Endometrial microvascular endothelial cells (primary cell): Measurements from ENCODE around the gene CCDC13. TPM values are rescaled to one million over a fixed set of nuclear protein-coding genes. Genes with fewer than 3 reads are reported as not detected.

Experiments used
- in situ Hi-C: cut with HindIII; loops from 2 replicates; pipeline ENCODE4 v1.10.0; 2017; ENCODE audit warnings: low sequenced_read_pairs, low pct_unique_long_range_greater_than_20kb; ENCODE audit errors: inconsistent ontology term
- total RNA-seq: library from RNA; depleted of rRNA; stranded (reverse); fragments of >200 nt; gene quantifications from one replicate; pipeline ENCODE4 v1.2.3, GENCODE V29; 2015; ENCODE audit errors: inconsistent ontology term

The CCDC13 gene
- total RNA-seq, 1 donor from 2014 or later = not detected

- in situ Hi-C loops = no loop called here
Measured at GRCh38 chr3:42801784-42802183, 28.7 kb upstream of the CCDC13 start.

GRCh38 chr3:42801048-42801620, 28.1 kb upstream of the CCDC13 start:
- in situ Hi-C loops = no loop called here

- in situ Hi-C loops = no loop called here
Measured at GRCh38 chr3:42800251-42800650, 27.2 kb upstream of the CCDC13 start.

- in situ Hi-C loops = no loop called here
Measured at GRCh38 chr3:42799376-42799775, 26.3 kb upstream of the CCDC13 start.

DNA sequence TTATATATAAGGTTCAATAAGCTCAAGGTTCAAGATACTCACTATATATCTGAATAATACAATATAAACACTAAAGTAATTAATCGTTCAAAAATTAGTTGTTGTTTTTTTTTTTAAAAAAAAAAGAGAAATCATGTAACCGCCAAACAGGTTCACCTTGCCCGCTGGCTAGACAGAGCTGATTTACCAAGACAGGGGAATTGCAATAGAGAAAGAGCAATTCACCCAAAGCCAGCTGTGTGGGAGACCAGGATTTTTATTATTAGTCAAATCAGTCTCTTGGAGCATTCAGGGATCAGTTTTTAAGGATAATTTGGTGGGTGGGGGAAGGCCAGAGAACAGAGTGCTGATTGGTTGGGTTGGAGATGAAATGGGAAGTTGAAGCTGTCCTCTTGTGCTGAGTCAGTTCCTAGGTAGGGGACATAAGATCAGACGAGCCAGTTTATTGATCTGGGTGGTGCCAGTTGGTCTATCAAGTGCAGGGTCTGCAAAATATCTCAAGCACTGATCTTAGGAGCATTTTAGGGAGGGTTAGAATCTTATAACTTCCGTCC, 23.4 kb upstream of the CCDC13 start:
- in situ Hi-C loops = no loop called here

GRCh38 chr3:42795621-42796181, 22.6 kb upstream of the CCDC13 start:
- in situ Hi-C loops = no loop called here

DNA sequence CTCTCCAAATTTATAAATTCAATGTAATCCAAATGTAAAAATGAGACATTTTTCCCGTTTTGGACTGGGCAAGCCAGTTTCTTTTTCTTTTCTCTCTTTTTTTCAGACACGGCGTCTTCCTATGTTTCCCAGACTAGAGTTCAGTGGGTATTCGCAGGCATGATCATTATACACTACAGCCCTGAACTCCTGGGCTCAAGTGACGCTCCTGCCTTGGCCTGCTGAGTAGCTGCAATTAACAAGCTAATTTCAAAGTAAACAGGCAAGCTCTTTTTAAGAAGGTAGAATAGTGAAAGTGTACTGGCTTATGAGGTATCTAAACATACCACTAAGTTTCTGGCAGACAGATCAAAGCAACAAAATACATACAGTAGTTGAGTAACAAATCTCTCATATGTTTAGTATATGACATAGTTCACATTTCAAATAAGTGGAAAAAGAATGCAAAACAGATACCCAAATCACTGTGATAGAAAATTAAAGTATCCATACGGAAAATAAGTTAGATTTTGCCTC, 17.7 kb upstream of the CCDC13 start:
- in situ Hi-C loops = no loop called here

GRCh38 chr3:42786631-42787030, 13.6 kb upstream of the CCDC13 start:
- in situ Hi-C loops = no loop called here

GRCh38 chr3:42786212-42786611, 13.2 kb upstream of the CCDC13 start:
- in situ Hi-C loops = no loop called here

DNA sequence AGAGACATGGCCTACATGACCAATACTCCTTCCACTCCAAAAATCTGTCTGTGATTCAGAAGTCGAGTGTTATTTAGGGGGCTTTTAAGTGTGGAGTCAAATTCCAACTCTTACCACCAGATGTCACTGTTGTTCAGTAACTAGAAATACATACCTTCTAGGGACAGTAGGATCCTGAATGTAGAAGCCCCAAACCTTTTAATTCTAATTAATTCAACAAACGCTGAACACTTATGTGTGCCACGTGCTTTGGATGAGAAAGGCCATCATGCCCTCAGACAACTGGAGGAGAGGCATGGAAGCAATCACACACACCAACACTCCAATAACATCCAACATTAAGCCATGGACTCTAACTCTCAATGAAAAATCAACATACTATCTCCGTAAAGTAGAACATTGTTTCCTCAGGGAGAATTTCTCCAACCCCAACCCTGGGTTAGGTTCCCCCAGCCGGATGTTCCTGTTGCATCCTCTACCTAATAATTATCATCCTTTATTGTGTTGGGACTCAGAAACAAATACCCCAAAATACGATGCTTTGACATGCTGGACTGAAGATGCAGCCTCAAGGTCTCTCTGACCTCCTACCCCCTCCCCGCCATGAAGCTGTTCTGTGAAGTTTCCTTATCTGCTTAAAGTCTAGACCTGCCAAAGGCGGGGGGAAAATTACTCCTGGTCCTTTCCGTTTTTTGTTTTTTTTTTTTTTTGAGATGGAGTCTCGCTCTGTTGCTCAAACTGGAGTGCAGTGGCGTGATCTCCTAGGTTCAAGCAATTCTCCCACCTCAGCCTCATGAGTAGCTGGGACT, 8.0 kb upstream of the CCDC13 start:
- in situ Hi-C loops = no loop called here

DNA sequence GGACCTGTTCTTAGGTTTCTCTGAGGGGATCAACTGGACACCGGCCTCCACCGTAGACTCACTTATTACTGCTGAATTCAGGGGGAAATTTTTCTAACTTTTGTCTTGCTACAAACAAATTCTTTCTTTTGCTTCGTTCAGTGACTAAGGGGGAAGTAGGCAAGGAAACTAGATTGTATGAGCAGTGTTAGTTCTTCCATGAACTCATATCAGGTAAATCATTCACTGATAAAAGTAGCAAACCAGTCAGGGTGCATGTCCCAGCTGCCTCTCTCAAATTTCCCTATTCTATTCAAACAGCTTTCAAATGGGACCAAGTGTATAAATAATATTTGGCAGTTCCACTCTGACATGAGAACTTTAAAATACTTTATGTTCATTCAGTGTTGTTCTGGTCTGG, 7.3 kb upstream of the CCDC13 start:
- in situ Hi-C loops = no loop called here

DNA sequence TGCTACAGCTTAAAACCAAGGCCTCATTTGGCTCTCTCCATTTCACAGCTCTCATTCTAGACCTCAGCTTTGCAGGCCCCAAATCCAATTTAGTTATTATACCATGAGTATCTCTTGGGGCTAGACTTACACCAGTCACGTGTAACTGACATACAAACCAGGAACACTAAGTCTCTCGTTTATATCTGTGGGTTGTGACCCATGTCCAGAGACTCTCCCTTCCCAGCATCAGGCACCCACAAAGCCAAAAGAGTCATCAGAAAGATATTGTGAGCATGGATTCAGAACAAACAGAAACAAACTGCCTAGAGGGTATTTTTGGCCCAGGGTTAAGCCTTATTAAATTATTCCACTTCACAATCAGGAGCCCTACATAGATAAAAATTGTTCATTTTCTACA, 5.6 kb upstream of the CCDC13 start:
- in situ Hi-C loops = no loop called here

- in situ Hi-C loops = no loop called here
Measured at GRCh38 chr3:42773409-42773751, 327 bp upstream of the CCDC13 start.

DNA sequence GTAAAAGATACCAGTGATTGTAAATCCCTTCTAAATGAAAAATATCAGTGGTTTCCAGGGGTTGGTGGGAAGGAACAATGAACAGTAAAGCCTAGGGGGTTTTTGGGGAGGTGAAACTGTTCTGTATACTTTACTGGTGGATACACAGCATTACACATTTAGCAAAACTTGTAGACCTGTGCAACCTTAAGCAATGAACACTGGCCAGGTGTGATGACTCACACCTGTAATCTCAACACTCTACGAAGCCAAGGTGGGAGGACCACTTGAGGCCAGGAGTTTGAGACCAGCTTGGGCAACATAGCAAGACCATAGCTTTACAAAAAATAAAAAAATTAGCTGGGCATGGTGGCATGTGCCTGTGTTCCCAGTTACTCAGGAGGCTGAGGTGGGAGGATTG, 1.8 kb downstream of the CCDC13 start:
- in situ Hi-C loops = no loop called here

DNA sequence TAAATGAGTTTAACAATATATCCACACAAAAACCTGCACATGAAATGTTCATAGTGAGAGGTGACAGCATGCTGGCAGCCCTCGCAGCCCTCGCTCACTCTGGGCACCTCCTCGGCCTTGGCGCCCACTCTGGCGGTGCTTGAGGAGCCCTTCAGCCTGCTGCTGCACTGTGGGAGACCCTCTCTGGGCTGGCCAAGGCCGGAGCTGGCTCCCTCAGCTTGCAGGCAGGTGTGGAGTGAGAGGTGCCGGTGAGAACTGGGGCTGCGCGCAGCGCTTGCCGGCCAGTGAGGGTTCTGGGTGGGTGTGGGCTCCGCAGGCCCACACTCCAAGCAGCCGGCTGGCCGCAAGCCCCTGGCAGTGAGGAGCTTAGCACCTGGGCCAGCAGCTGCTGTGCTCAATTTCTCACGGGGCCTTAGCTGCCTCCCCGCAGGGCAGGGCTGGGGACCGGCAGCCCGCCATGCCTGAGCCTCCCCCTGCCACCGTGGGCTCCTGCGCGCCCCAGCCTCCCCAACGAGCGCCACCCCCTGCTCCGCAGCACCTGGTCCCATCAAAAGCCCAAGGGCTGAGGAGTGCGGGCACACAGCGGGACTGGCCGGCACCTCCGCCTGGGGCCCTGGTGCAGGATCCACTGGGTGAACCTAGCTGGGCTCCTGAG, 3.4 kb downstream of the CCDC13 start:
- in situ Hi-C loops = no loop called here

DNA sequence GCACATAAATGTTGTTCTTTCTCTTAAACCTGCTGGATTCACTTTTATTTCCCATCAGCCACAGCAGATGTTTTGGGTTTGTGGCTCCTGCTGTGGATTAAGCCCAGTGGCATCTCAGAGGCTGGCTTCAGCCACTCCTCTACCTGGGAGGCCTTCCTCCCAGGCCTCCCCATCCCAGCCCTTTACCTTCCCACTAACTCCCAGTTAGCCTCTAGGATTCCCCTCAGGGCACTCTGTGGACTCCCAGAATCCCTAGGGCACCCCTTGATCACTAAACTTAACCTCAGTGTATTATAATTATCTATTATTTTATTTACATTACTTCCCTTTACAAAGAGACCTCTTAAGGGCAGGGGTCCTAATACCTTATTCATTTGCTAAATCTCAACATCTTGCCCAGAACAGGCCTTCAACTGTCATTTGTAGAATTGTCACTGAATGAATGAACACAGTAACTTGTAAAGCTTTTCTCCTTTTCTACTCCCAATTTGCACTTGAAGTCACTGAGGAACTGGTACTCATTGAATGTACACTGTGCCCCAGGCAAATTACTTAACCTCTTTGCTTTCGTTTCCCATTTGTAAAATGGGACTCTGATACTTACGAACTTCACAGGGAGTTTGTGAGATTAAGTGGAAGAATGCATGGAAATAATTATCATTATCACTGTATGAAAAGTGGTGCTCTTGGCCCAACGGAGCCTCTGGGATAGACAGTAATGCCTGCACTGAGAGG, 8.3 kb downstream of the CCDC13 start:
- in situ Hi-C loops = no loop called here

GRCh38 chr3:42764115-42764514, 8.9 kb downstream of the CCDC13 start:
- in situ Hi-C loops = no loop called here

DNA sequence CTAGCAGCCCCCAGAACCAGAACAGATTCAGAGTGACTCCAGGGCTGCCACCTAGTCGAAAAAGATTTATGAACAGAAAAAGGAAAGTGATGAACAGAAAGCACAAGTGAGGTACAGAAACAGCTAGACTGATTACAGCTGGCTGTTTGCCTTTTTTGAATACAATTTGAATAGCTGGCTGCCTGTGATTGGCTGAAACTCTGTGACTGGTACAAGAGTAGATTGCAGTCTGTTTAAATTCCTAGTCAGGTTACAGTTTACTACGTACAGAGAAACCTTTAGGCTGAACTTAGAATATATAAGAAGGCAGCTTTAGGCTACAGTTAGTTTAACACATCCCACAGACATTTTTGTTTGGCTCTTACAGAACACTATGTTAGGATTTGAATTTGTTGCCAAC, 10.0 kb downstream of the CCDC13 start:
- in situ Hi-C loops = no loop called here
